SK-N-SH (cell line): Measurements from ENCODE around the gene KNCN. TPM values are rescaled to one million over a fixed set of nuclear protein-coding genes. Genes with fewer than 3 reads are reported as not detected.

Experiments used
- CTCF ChIA-PET: fragments of 300-600, 350-600 bp; formaldehyde crosslinking; extraction: SDS; loops from one replicate; lab custom pipeline; 2021; lab: Yijun Ruan, JAX
- POLR2A ChIA-PET: fragments of 350-600 bp; sonication (Branson Sonifier 250); formaldehyde crosslinking; extraction: SDS; loops from one replicate; lab custom pipeline; 2020; ENCODE audit warnings: antibody characterized with exemption, inconsistent platforms; lab: Yijun Ruan, JAX
- DNase-seq: peaks from one replicate; pipeline ENCODE4 v3.0.0; 2012
- H2AFZ ChIP-seq: fragments of 200-600 bp; sonication (generic); 2 replicates; pipeline ENCODE4 v1.8.1; 2016; ENCODE audit warnings: antibody characterized with exemption, mild to moderate bottlenecking, low read depth
- H3F3A ChIP-seq: fragments of 200-600 bp; sonication (generic); replicated peaks from 2 replicates; pipeline ENCODE3; 2016; ENCODE audit warnings: antibody characterized with exemption, mild to moderate bottlenecking; ENCODE audit not compliant: insufficient read depth
- H3K27ac ChIP-seq, 2 experiments: fragments of 200-500 bp in 1 of 2; fragments of 200-600 bp in 1 of 2; sonication (Bioruptor generic) in 1 of 2; sonication (generic), shearing (Covaris generic) in 1 of 2; 2 replicates each; pipeline versions ENCODE4 v1.5.1 to v1.6.1; 2014 to 2016; ENCODE audit warnings: low read depth in 2 of 2, inconsistent platforms in 1 of 2, low read length in 1 of 2, mild to moderate bottlenecking in 1 of 2, mixed read lengths in 1 of 2
- H3K27me3 ChIP-seq: fragments of 200-600 bp; sonication (generic), shearing (Covaris generic); 2 replicates; pipeline ENCODE4 v1.6.1; 2016; ENCODE audit warnings: mixed run types; ENCODE audit not compliant: insufficient read depth
- H3K36me3 ChIP-seq, 2 experiments: fragments of 200-500 bp in 1 of 2; fragments of 200-600 bp in 1 of 2; sonication (Bioruptor generic) in 1 of 2; sonication (generic) in 1 of 2; replicated peaks in 1 of 2; 2 replicates each; pipeline versions ENCODE3 to v1.5.1; 2014 to 2016; ENCODE audit warnings: low read length in 1 of 2, mild to moderate bottlenecking in 1 of 2; ENCODE audit not compliant: insufficient read depth in 2 of 2, control insufficient read depth in 1 of 2
- H3K4me1 ChIP-seq, 2 experiments: fragments of 200-500 bp in 1 of 2; fragments of 200-600 bp in 1 of 2; sonication (Bioruptor generic) in 1 of 2; sonication (generic), shearing (Covaris generic) in 1 of 2; 2 replicates each; pipeline versions ENCODE4 v1.5.1 to v1.6.1; 2014 to 2016; ENCODE audit warnings: low read depth in 1 of 2, low read length in 1 of 2, mixed run types in 1 of 2; ENCODE audit not compliant: insufficient read depth in 2 of 2, control insufficient read depth in 1 of 2
- H3K4me2 ChIP-seq: fragments of 200-600 bp; sonication (generic), shearing (Covaris generic); 2 replicates; pipeline ENCODE4 v1.6.1; 2017; ENCODE audit warnings: mixed run types
- H3K4me3 ChIP-seq, 2 experiments: fragments of 200-500 bp in 1 of 2; fragments of 200-600 bp in 1 of 2; sonication (Bioruptor generic) in 1 of 2; sonication (generic), shearing (Covaris generic) in 1 of 2; 2 replicates each; pipeline versions ENCODE4 v1.5.1 to v1.8.1; 2014 to 2016; ENCODE audit warnings: low read depth in 2 of 2, inconsistent platforms in 1 of 2, low read length in 1 of 2, mild to moderate bottlenecking in 1 of 2, mixed read lengths in 1 of 2, moderate library complexity in 1 of 2
- H3K79me2 ChIP-seq: fragments of 200-600 bp; sonication (generic); 2 replicates; pipeline ENCODE4 v1.8.1; 2017; ENCODE audit warnings: mild to moderate bottlenecking; ENCODE audit not compliant: insufficient read depth
- H3K9ac ChIP-seq: fragments of 200-600 bp; sonication (generic); 2 replicates; pipeline ENCODE4 v1.6.1; 2017; ENCODE audit warnings: mixed run types
- H3K9me2 ChIP-seq: fragments of 200-600 bp; sonication (generic); 2 replicates; pipeline ENCODE4 v1.6.1; 2017; ENCODE audit warnings: mixed run types
- H3K9me3 ChIP-seq: fragments of 200-600 bp; sonication (generic); 2 replicates; pipeline ENCODE4 v1.6.1; 2017; ENCODE audit warnings: mixed run types, mild to moderate bottlenecking, moderate library complexity
- H4K20me1 ChIP-seq: fragments of 200-600 bp; sonication (generic); 2 replicates; pipeline ENCODE4 v1.6.1; 2017; ENCODE audit warnings: mild to moderate bottlenecking, mixed run types; ENCODE audit not compliant: insufficient read depth
- ELF1 ChIP-seq: IDR thresholded peaks from 2 replicates; pipeline ENCODE4 v1.4.0; 2012
- FOSL2 ChIP-seq: IDR thresholded peaks from 2 replicates; pipeline ENCODE4 v1.4.0; 2012; ENCODE audit warnings: low read depth, mild to moderate bottlenecking, moderate library complexity, borderline replicate concordance
- FOXJ3 ChIP-seq: sonication (generic); formaldehyde crosslinking; IDR thresholded peaks from 2 replicates; pipeline ENCODE4 v1.5.1; 2020; ENCODE audit warnings: mild to moderate bottlenecking, missing genetic modification reagents
- GABPA ChIP-seq: IDR thresholded peaks from 2 replicates; pipeline ENCODE4 v1.4.0; 2012; ENCODE audit warnings: low read depth, mild to moderate bottlenecking
- GATA2 ChIP-seq: sonication (generic); formaldehyde crosslinking; IDR thresholded peaks from 2 replicates; pipeline ENCODE4 v1.5.0; 2020; ENCODE audit warnings: mild to moderate bottlenecking, missing genetic modification reagents
- JUND ChIP-seq: IDR thresholded peaks from 2 replicates; pipeline ENCODE4 v1.4.0; 2012
- MEF2A ChIP-seq: IDR thresholded peaks from 2 replicates; pipeline ENCODE4 v1.4.0; 2012; ENCODE audit warnings: low read depth, borderline replicate concordance
- RXRA ChIP-seq: IDR thresholded peaks from 2 replicates; pipeline ENCODE4 v1.4.0; 2012; ENCODE audit warnings: low read depth, mild to moderate bottlenecking, borderline replicate concordance
- SMC3 ChIP-seq: IDR thresholded peaks from 2 replicates; pipeline ENCODE4 v1.6.1; 2012; ENCODE audit warnings: low read depth, low read length, improper control_type of control experiment
- TAF1 ChIP-seq: IDR thresholded peaks from 2 replicates; pipeline ENCODE4 v1.6.1; 2012; ENCODE audit warnings: low read depth, mild to moderate bottlenecking, low read length, moderate library complexity, borderline replicate concordance
- USF2 ChIP-seq: fragments of 150-350 bp; IDR thresholded peaks from 2 replicates; pipeline ENCODE4 v1.6.1; 2017; ENCODE audit warnings: antibody characterized with exemption, low read length, low read depth, borderline replicate concordance
- YY1 ChIP-seq: IDR thresholded peaks from 2 replicates; pipeline ENCODE4 v1.4.0; 2012; ENCODE audit warnings: low read depth, mild to moderate bottlenecking
- ZBTB33 ChIP-seq: IDR thresholded peaks from 2 replicates; pipeline ENCODE4 v1.4.0; 2012; ENCODE audit warnings: low read depth, borderline replicate concordance
- WGBS: methylation state at CpG from one replicate; pipeline ENCODE4 v1.1.6; 2017; ENCODE audit warnings: low lambda C conversion rate; 5-methylcytosine and 5-hydroxymethylcytosine counted together
- polyA plus RNA-seq, 3 experiments: library from polyadenylated mRNA; depleted of rRNA; stranded (reverse); fragments of >200 nt; gene quantifications; 2 replicates each; pipeline ENCODE4 v1.2.3, GENCODE V29; 2012
- TF ChIP-seq, protein P1 (sequence below): fragments of 200-600 bp; sonication (generic); IDR thresholded peaks from 2 replicates; pipeline ENCODE4 v1.6.1; 2017; ENCODE audit warnings: antibody characterized with exemption, mild to moderate bottlenecking, moderate library complexity

The KNCN gene
- polyA plus RNA-seq, 1 of the 3 experiments (the other 2 are of a cell fraction), result not detected

GRCh38 chr1:46530791-46531409 is 20.5 kb downstream of the KNCN start:
- Histone ChIP-seq H3K4me2 (no peak overlapping the region), H3F3A (no peaks in the 10 kb centered on the region), H3K36me3 (no peaks in the 10 kb centered on the region), H4K20me1 (no peaks in the 10 kb centered on the region), H3K79me2 (no peaks in the 10 kb centered on the region), H3K9ac (no peak overlapping the region), H2AFZ (no peak overlapping the region), H3K4me1 (no peaks in the 10 kb centered on the region; a peak in 1 of 4 replicates), H3K27ac (no peak overlapping the region), H3K9me3 (no peaks in the 10 kb centered on the region), H3K4me3 (no peak overlapping the region), H3K9me2 (no peaks in the 10 kb centered on the region), H3K27me3 (no peaks in the 10 kb centered on the region; the same call in 1 of the 2 replicates)
- DNase-seq, result no peak
- POLR2A ChIA-PET, result no interaction called here
- CTCF ChIA-PET, result interaction anchor here (0.8 to 17.9 kb wide), 14 partner anchors 8 to 194 kb away, joined by 3 to 496 read pairs (median 5); partner anchors contain the start of gene MKNK1
- TF ChIP-seq FOSL2 (no peak), SMC3 (0 out of 2 replicates have a peak, but pooled peaks have one; percentile 1)
- TF ChIP-seq, protein P1, sequence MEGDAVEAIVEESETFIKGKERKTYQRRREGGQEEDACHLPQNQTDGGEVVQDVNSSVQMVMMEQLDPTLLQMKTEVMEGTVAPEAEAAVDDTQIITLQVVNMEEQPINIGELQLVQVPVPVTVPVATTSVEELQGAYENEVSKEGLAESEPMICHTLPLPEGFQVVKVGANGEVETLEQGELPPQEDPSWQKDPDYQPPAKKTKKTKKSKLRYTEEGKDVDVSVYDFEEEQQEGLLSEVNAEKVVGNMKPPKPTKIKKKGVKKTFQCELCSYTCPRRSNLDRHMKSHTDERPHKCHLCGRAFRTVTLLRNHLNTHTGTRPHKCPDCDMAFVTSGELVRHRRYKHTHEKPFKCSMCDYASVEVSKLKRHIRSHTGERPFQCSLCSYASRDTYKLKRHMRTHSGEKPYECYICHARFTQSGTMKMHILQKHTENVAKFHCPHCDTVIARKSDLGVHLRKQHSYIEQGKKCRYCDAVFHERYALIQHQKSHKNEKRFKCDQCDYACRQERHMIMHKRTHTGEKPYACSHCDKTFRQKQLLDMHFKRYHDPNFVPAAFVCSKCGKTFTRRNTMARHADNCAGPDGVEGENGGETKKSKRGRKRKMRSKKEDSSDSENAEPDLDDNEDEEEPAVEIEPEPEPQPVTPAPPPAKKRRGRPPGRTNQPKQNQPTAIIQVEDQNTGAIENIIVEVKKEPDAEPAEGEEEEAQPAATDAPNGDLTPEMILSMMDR, result peak; percentile 20; the same call in 1 of the 2 replicates
- 50% methylated on average over 6 of the region's 6 CpGs for WGBS

GRCh38 chr1:46530311-46530710 is 21.1 kb downstream of the KNCN start:
- Histone ChIP-seq H3K9me3 (no peaks in the 10 kb centered on the region), H3K79me2 (no peaks in the 10 kb centered on the region), H3K27ac (no peak overlapping the region), H4K20me1 (no peaks in the 10 kb centered on the region), H3K36me3 (no peaks in the 10 kb centered on the region), H3K9me2 (no peaks in the 10 kb centered on the region), H3K9ac (no peak overlapping the region), H2AFZ (no peak overlapping the region), H3K4me2 (no peak overlapping the region), H3K4me1 (no peaks in the 10 kb centered on the region; a peak in 1 of 4 replicates), H3F3A (no peaks in the 10 kb centered on the region), H3K4me3 (no peak overlapping the region), H3K27me3 (no peaks in the 10 kb centered on the region; the same call in 1 of the 2 replicates)
- TF ChIP-seq YY1 (no peak), ZBTB33 (no peak), TAF1 (no peak), USF2 (no peak), GATA2 (no peak), FOSL2 (no peak), RXRA (no peak), GABPA (no peak), MEF2A (no peak), JUND (no peak), FOXJ3 (CRISPR knock-in tag) (no peak), ELF1 (no peak)
- TF ChIP-seq, protein P1, result no peak
- DNase-seq, result no peak
- 46% methylated on average over 2 of the region's 3 CpGs for WGBS
- POLR2A ChIA-PET, result no interaction called here
- CTCF ChIA-PET, result interaction anchor here (0.9 to 17.9 kb wide), 13 partner anchors 9 to 195 kb away, joined by 3 to 496 read pairs (median 9); partner anchors contain the start of gene MKNK1
